RWPE2 (cell line): ENCODE data around the gene LGR5.

ENCODE experiments used
- ATAC-seq: fragments of 200-7000 bp; cut with Tn5 transposase; 3 replicates; pipeline ENCODE4 v1.9.1; 2021; ENCODE audit warnings: low read depth
- DNase-seq: peaks from one replicate; pipeline ENCODE4 v3.0.0-alpha.2; 2020; ENCODE audit warnings: low spot score
- H3K27ac ChIP-seq: fragments of 450-650 bp; 2 replicates; pipeline ENCODE4 v1.5.1; 2017; ENCODE audit warnings: mild to moderate bottlenecking; ENCODE audit not compliant: poor library complexity, severe bottlenecking
- H3K27me3 ChIP-seq: fragments of 250-450 bp; sonication (Bioruptor Pico); 2 replicates; pipeline ENCODE4 v1.5.1; 2021; ENCODE audit warnings: mild to moderate bottlenecking, moderate library complexity; ENCODE audit not compliant: insufficient read depth, poor library complexity, severe bottlenecking
- H3K36me3 ChIP-seq: fragments of 250-450 bp; sonication (Bioruptor Pico); 2 replicates; pipeline ENCODE4 v1.5.1; 2020; ENCODE audit warnings: low read depth, mild to moderate bottlenecking, moderate library complexity
- H3K4me1 ChIP-seq: fragments of 250-450 bp; sonication (Bioruptor Pico); 2 replicates; pipeline ENCODE4 v1.5.1; 2021; ENCODE audit warnings: mild to moderate bottlenecking, moderate library complexity; ENCODE audit not compliant: insufficient read depth, poor library complexity, severe bottlenecking
- H3K4me3 ChIP-seq: fragments of 250-450 bp; sonication (Bioruptor Pico); 2 replicates; pipeline ENCODE4 v1.5.1; 2021; ENCODE audit warnings: mild to moderate bottlenecking, moderate library complexity; ENCODE audit not compliant: severe bottlenecking
- H3K9me3 ChIP-seq: fragments of 250-450 bp; sonication (Bioruptor Pico); 2 replicates; pipeline ENCODE4 v1.5.1; 2021; ENCODE audit warnings: mild to moderate bottlenecking, moderate library complexity; ENCODE audit not compliant: severe bottlenecking
- CTCF ChIP-seq: fragments of 450-650 bp; IDR thresholded peaks from one replicate; pipeline ENCODE4 v1.5.1; 2017; ENCODE audit warnings: mild to moderate bottlenecking, moderate library complexity; ENCODE audit not compliant: poor library complexity, severe bottlenecking

The LGR5 gene

GRCh38 chr12:71517145-71517846 is 77.7 kb downstream of the LGR5 start:
- no peak for TF ChIP-seq CTCF
- Histone ChIP-seq H3K9me3 (no peaks in the 10 kb centered on the region), H3K27me3 (peaks cover 3% of the 10 kb centered on the region), H3K36me3 (no peaks in the 10 kb centered on the region), H3K4me3 (no peak overlapping the region), H3K27ac (no peak overlapping the region), H3K4me1 (no peaks in the 10 kb centered on the region)
- DNase-seq (no peak), ATAC-seq (no peak)

GRCh38 chr12:71521125-71521524 is 81.5 kb downstream of the LGR5 start:
- peaks cover 7% of the 10 kb centered on the region for H3K27me3 ChIP-seq
- no peaks in the 10 kb centered on the region for H3K9me3 ChIP-seq
- no peaks in the 10 kb centered on the region for H3K4me1 ChIP-seq

GRCh38 chr12:71524626-71525025 is 85.0 kb downstream of the LGR5 start:
- Histone ChIP-seq H3K27ac (no peak overlapping the region), H3K4me3 (no peak overlapping the region), H3K9me3 (no peaks in the 10 kb centered on the region), H3K27me3 (peaks cover 7% of the 10 kb centered on the region), H3K4me1 (no peaks in the 10 kb centered on the region), H3K36me3 (no peaks in the 10 kb centered on the region)
- DNase-seq (no peak), ATAC-seq (no peak)
- TF ChIP-seq CTCF, result no peak

More at GRCh38 chr12:71521125-71521524, 81.5 kb downstream of the LGR5 start:
- TF ChIP-seq CTCF, result no peak
- ATAC-seq (no peak), DNase-seq (no peak)
- no peak overlapping the region for H3K27ac ChIP-seq
- H3K4me3 ChIP-seq, result no peak overlapping the region
- no peaks in the 10 kb centered on the region for H3K36me3 ChIP-seq

- H3K4me3 ChIP-seq, result no peak overlapping the region
- no peak overlapping the region for H3K27ac ChIP-seq
- H3K9me3 ChIP-seq, result no peaks in the 10 kb centered on the region
- ATAC-seq (no peak), DNase-seq (no peak)
- no peaks in the 10 kb centered on the region for H3K27me3 ChIP-seq
- H3K4me1 ChIP-seq, result no peaks in the 10 kb centered on the region
- TF ChIP-seq CTCF, result no peak
- H3K36me3 ChIP-seq, result no peaks in the 10 kb centered on the region
Observed at GRCh38 chr12:71533703-71534102, 94.1 kb downstream of the LGR5 start.

GRCh38 chr12:71536279-71536938 is 96.8 kb downstream of the LGR5 start:
- Histone ChIP-seq H3K27me3 (no peaks in the 10 kb centered on the region), H3K36me3 (no peaks in the 10 kb centered on the region), H3K9me3 (no peaks in the 10 kb centered on the region), H3K4me3 (no peak overlapping the region), H3K27ac (no peak overlapping the region), H3K4me1 (no peaks in the 10 kb centered on the region)
- TF ChIP-seq CTCF, result no peak
- ATAC-seq (no peak), DNase-seq (no peak)
